ENCODE data around the gene PSMA1.

GRCh38 chr11:14565845-14566244 is 45.7 kb upstream of the PSMA1 start:
- TF ChIP-seq, protein P1, sequence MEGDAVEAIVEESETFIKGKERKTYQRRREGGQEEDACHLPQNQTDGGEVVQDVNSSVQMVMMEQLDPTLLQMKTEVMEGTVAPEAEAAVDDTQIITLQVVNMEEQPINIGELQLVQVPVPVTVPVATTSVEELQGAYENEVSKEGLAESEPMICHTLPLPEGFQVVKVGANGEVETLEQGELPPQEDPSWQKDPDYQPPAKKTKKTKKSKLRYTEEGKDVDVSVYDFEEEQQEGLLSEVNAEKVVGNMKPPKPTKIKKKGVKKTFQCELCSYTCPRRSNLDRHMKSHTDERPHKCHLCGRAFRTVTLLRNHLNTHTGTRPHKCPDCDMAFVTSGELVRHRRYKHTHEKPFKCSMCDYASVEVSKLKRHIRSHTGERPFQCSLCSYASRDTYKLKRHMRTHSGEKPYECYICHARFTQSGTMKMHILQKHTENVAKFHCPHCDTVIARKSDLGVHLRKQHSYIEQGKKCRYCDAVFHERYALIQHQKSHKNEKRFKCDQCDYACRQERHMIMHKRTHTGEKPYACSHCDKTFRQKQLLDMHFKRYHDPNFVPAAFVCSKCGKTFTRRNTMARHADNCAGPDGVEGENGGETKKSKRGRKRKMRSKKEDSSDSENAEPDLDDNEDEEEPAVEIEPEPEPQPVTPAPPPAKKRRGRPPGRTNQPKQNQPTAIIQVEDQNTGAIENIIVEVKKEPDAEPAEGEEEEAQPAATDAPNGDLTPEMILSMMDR (IDR thresholded peaks at IDR 0.05) = no peak
- TF ChIP-seq POLR2A (IDR thresholded peaks at IDR 0.05) = no peak

Measured in right lobe of liver (tissue), 4 donors.